ENCODE data around the gene ADAMTS10.
A peak's percentile ranks its signal among the peaks of the same experiment; 100 is the strongest.
"Not testable (repeated sequence)": the region's sequence is repeated elsewhere in the genome, so short reads cannot be mapped to it uniquely, and the experiment has no call there.

ADAMTS10 gene

DNA sequence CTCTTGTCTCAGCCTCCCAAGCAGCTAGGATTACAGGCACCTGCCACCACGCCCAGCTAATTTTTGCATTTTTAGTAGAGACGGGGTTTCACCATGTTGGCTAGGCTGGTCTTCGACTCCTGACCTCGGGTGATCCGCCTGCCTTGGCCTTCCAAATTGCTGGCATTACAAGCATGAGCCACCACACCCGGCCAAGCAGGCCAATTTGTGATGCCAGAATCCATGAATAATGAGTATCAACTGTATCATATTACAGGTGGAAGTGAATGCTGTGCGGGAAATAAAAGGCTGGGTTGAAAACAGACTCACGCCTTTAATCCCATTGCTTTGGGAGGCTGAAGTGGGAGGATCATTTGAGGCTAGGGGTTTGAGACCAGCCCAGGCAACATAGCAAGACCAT is 16.3 kb upstream of the ADAMTS10 start:
- DNase-seq (ENCODE audit: low spot score) = no peak

DNA sequence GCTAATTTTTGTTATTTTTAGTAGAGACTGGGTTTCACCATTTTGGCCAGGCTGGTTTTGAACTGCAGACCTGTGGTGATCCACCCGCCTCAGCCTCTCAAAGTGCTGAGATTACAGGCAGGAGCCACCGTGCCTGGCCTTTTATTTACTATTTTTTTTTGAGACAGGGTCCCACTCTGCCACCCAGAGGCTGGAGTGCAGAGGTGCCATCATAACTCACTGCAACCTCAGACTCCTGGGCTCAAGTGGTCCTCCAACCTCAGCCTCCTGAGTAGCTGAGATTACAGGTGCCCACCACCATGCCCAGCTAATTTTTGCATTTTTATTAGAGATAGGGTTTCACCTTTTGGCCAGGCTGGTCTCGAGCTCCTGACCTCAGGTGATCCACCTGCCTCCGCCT is 12.4 kb upstream of the ADAMTS10 start:
- not testable (repeated sequence) for DNase-seq (ENCODE audit: low spot score)

DNA sequence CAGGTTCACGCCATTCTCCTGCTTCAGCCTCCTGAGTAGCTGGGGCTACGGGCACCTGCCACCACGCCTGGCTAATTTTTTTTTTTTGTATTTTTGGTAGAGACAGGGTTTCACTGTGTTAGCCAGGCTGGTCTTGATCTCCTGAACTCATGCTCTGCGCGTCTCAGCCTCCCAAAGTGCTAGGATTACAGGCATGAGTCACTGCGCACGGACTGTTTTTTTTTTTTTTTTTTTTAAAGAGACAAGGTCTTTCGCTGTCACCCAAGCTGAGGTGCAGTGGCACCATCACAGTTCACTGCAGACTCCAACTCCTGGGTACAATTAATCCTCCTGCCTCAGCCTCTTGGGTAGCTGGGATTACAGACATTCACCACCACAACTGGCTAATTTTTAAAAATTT is 8.2 kb upstream of the ADAMTS10 start:
- DNase-seq (ENCODE audit: low spot score) = no peak

DNA sequence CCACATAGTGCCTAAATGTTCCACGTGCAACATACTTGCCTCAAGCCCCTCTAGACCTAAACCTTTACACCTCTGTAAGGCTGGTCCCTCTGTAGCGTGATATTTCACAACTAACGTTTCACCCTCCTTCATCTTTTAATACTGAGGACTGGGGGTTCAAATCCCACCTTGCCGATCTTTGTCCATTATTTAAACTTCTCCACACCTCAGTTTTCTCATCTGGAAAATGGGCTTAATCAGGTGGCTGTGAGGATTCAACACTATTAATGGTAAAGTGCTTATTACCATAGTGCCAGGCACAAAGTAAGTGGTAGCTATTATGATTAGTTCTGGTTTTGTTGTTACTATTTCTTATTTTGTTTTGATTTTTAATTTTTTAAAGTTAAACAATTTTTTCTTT is 7.5 kb upstream of the ADAMTS10 start:
- no peak for DNase-seq (ENCODE audit: low spot score)

DNA sequence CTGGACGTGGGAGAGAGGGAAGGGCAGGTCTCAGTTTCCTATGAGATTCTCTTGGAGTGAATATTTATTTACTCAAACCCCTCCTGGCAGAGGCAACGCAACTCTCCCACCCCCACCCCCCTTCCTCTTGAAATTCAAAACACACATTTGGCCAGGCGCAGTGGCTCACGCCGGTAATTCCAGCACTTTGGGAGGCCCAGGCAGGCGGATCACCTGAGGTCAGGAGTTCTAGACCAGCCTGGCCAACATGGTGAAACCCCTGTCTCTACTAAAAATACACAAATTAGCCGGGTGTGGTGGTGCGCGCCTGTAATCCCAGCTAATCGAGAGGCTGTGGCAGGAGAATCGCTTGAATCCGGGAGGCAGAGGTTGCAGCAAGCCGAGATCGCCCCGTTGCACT is 6.8 kb upstream of the ADAMTS10 start:
- DNase-seq (ENCODE audit: low spot score) = not testable (repeated sequence)

DNA sequence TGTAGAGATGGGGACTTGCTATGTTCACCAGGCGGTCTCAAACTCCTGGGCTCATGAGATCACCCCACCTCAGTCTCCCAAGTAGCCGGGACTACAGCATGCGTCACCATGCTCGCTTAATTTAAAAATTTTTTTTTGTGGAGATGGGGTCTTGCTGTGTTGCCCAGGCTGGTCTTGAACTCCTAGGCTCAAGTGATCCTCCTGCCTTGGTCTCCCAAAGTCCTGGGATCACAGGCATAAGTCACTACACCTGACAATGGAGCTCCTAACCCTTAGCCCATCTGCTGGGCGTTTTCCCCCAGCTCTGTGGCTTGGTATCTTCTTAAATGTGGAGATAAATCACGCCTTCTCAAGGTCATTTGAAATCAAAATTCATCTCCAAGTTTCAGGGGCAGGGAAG is 6.3 kb upstream of the ADAMTS10 start:
- no peak for DNase-seq (ENCODE audit: low spot score)

DNA sequence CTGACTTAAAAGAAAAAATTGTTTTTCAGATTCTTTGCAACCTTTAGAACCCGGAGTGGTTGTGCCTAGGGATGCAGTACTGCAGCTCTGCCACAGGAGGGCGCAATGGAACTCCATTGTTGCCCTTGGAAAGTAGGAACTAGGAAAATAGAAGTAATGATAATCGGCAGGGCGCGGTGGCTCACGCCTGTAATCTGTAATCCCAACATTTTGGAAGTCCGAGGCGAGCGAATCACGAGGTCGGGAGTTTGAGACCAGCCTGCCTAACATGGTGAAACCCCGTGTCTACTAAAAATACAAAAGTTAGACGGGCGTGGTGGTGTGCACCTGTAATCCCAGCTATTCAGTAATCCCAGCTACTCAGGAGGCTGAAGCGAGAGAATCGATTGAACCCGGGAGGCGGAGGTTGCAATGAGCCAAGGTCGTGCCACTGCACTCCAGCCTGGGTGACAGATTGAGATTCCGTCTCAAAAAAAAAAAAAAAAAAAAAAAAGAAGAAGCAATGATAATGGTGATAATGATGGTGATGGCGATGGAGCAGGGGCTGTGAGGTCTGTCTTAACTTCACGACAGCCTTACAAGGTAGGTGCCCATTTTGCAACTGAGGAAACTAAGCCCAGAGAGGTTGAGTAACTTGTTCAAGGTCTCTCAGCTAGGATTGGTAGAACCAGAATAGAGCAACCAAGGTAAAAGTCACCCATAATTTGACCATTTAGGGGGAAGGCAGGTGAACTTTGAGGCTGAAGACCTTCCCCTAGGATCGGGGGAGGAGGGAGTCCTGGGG is 5.5 kb upstream of the ADAMTS10 start:
- peak; percentile 71 for DNase-seq (ENCODE audit: low spot score)

DNA sequence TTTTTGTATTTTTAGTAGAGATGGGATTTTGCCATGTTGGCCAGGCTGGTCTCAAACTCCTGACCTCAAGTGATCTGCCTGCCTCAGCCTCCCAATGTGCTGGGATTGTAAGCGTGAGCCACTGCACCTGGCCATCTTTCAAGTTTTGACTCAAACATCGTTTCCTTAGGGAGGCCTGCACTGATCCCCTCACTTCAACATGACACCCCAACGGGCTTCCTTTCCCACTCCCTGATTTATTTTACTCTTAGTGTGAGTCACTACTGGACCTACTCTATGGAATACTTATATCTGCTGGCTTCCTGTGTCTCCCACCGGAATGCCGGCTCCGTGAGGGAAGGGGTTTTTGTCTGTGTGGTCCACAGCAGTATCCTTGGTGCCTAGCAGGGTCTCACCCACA is 4.5 kb upstream of the ADAMTS10 start:
- no peak for DNase-seq (ENCODE audit: low spot score)

DNA sequence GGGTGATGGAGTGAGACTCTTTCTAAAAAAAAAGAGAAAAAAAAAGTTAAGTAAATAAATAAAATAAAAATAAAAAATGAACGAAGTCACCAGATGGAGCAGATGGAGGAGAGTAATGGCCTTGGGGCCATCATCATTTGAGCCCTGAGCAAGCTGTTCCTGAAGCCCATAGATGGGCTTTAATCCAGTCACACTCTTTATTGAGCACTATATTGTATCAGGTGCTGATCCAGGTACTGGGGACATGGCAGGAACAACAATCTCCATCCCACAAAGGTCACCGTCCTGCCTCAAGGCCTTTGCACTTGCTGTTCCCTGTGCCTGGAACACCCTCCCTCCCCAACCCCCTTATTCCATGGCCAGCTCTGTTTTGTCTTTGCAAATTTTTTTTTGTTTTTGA is 3.9 kb upstream of the ADAMTS10 start:
- DNase-seq (ENCODE audit: low spot score) = no peak

DNA sequence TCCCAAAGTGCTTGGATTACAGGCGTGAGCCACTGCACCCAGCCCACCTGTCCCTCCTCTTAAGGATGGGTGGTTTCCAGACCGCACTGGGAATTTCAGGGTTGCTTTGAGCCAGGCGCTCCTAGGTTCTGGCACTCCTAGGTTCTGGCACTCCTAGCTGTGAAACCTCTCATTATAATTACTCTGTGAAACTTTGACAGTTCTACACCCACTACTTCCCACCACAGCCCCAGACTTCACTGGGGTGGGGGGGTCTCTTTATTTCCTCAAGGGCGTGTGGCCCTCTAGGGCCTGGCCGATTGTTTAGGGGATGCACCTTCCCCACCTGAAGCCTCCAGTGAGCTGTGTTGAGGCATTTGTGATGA is 2.3 kb upstream of the ADAMTS10 start:
- no peak for DNase-seq (ENCODE audit: low spot score)

DNA sequence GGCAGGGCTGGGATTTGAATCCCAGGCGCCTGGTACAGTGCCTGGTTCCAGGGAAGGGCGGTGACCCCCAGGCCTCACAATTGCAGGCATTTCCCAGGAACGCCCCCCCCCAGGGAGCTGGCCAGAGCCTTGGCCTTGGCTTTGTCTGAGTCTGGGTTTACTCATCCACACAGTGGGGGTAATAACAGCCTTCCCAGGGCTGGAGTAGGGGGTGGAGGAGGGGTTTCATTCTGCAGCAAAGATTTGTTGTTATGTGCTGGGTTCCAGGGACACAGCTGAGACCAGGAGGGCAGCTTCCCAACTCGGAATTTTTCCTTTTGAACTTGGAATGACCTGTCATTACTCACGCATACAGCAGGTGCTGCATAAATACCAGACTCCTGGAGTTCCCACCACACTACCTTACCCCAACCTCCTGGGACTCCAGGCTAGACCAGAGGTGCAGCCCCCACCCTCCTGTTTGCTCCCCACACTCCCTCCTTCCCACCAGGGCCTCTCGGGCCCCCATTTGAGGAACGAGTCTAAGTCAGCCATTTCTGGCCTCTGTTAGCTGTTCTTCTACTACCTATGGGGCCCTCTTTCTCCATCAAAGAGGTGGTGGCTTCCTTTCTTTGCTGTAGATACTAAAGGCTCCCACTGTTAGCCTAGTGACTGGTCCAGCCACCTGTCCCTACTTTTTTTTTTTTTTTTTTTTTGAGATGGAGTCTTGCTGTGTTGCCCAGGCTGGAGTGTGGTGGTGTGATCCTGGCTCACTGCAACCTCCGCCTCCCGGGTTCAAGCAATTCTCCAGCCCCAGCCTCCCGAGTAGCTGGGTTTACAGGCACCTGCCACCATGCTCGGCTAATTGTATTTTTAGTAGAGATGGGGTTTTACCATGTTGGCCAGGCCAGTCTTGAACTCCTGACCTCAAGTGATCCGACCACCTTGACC is 1.6 kb upstream of the ADAMTS10 start:
- DNase-seq (ENCODE audit: low spot score) = peak; percentile 64

DNA sequence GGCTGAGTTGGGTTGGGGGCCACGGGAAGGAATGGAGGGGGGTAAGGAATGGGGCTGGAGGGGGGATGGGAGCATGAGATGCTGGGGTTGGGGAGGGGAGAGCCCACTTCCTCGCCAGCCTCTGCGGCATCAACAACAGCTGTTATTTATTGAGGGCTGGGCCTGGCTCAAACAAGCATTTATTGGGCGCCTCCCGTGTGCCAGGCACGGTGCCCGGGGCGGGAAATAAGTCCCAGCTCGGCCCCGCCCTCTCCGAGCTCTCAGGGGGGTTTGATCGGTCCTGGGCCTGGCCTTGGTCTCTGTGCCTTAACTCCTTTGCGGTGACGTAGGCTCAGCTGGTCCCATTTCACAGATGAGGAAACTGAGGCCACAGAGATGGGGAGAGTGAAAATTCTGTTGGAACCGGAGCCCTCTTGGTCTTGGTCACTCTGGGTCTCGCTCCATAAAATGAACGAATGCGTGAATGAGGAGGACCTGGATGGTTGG is 919 bp upstream of the ADAMTS10 start:
- no peak for DNase-seq (ENCODE audit: low spot score)

DNA sequence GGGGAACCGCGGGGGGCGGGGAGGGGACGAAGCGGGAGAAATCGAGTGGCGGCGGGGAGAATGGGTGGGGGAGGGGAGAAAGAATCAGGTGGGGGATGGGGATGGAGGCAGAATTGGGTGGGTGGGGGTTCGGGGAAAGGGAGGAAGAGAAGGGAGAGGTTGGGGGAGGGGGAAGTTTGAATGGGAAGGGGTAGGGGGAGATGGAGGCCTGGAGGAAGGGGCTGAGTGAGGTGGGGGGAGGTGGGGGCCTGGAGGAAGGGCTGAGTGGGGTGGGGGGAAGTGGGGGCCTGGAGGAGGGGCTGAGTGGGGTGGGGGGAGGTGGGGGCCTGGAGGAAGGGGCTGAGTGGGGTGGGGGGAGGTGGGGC is 403 bp upstream of the ADAMTS10 start:
- DNase-seq (ENCODE audit: low spot score) = no peak

DNA sequence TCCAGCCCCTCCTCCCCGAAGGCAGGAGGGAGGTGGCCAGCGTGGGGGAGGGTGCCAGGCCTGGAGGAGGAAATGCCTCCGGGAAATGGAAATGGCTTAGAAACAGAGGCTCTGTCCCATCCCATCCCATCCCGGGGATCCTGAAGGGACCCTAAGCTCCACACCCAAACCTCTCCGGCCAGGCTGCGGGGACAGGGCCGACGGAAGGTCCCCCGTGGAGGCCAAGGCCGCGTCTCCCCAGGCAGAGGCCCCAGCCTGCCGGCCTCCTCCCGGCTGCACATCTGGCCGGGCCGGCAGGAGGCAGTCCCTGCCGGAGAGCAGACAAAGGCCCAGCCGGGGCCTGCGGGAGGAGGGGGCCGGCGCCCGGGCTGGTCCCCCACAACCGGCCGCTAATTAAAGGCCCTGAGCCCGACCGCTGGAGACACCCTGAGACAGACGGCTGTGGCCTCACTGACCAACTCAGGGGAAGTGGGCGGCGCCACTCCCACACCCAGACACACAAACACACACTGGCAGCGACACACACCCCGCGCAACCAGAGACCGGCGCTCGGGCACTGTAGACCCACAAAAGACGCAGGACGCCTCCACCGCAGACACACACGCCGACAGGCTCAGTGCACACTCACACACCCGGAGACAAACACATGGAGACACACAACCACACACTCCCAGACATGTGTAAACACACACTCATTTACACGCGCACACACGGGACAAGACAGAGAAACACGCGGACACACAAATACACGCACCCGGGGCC is 1.1 kb downstream of the ADAMTS10 start:
- DNase-seq (ENCODE audit: low spot score) = peak; percentile 71

DNA sequence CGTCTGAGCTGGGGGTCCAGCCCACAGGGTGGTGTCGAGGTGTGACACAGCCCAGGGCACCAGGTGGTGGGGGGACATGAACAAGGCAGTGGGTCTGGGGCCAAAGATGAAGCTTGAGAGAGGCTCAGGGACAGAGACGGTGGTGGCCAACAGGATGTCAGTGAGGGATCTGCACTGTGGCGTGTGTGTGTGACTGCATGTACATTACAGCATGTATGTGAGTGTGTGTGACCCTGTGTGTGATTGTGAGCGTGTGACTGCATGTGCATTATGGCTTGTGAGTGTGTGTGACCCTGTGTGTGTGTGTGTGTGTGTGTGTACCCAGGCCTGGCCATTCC is 1.6 kb downstream of the ADAMTS10 start:
- DNase-seq (ENCODE audit: low spot score) = no peak

DNA sequence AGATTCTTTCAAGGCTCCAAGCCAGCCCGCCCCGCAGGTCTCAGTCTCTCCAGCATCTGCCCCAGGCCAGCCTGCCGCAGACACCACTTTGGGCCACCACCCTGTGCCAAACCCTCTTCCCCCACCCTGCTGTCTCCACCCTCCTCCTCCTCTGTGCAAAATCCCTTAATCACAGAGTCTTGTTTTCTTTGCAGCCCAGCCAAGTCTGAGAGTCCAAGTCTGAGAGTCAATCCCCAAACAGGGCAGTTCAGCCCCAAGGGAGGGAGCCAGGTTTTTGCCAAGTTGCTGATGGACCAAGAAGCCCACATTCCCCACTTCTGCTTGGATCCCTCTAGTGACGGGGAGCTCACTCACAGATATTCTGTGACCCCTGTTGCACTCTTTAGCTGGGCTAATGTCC is 3.1 kb downstream of the ADAMTS10 start:
- DNase-seq (ENCODE audit: low spot score) = peak; percentile 57

DNA sequence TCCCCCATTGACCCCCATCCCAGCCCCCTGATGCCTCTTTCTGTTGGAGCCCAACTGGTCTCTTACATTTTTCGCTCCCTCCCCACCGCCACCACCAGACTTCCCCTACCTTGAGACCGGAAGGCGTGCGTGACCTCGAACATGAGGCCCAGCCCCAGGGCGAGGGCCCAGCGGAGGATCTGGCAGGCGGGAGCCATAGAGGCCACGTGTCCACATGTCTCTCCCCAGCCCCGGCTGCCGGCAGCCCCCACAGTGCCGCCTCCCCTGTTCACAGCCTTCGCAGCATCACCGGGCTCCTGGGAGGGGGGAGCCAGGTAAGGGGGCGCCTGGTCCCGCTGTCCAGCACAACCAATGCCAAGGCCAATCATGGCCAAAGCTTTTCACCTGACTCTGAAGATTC is 5.0 kb downstream of the ADAMTS10 start:
- DNase-seq (ENCODE audit: low spot score) = no peak

DNA sequence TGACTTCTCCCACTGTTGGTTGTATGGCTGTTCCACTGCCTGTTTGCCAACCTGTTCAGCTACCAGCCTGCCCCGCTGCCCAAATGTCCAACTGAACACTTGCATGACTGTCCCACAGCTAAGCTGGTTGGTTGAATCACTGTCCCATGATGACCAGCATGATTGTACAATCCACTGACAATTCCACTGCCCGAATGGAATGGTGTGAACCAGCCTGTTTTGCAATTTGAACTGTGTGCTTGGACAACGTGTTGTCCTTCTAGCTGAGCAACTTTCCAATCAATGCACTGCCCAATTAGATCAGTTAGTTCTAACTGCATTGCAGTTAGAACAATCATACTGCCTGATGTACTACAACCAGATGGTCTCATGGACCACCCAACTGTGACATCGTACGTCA is 8.7 kb downstream of the ADAMTS10 start:
- no peak for DNase-seq (ENCODE audit: low spot score)

DNA sequence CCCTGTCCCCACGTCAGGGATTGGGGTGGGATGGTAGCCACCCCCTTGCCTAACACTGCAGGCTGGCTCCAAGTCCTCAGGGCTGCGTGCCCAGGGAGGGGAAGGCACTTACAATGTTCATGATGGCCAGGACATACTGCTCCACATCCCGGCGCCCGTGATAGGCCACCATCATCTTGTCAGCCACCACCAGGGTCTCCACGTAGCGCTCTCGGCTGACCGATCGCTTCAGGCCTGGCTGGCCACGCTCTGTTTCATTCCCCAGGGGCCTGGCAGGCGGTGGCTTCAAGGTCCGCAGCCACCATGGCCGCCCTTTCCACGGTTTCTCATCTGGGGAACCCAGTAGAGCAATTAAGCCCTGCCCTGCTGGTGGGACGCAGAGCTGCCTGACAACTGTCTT is 9.7 kb downstream of the ADAMTS10 start:
- no peak for DNase-seq (ENCODE audit: low spot score)

DNA sequence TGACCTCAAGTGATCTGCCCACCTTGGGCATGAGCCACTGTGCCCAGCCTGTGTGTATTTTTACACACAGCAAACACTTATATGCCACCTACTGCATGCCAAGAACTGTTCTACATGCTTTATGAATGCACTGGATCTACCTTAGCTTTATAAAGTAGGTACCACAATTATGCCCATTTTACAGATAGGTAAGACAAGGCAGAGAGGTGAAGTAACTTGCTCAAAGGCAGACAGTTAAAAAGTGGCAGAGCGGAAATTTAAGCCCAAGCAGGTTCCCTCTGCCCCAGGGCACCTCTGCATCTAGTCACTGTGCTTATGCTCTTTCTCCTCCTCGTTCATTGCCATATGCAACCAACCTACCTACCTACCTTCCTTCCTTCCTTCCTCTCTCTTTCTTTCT is 10.5 kb downstream of the ADAMTS10 start:
- DNase-seq (ENCODE audit: low spot score) = no peak

DNA sequence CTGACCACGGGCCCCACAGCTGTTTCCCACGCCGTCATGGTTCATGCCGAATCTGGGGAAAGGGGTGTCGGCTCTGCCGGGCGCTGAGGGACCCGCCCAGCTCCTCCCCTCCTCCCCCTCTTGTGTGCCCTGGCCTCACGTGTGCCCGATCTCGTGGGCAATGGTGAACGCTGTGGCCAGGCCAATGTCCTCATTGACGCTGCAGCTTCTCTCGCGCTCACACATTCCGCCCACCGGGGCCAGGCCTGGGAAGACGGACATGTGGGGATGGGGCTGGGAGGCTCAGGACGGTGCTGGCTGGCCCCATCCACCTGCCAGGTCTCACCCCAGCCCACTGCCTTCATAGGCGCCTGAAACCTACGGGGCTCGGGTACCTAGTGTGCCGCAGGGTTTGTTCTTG is 14.3 kb downstream of the ADAMTS10 start:
- DNase-seq (ENCODE audit: low spot score) = no peak

DNA sequence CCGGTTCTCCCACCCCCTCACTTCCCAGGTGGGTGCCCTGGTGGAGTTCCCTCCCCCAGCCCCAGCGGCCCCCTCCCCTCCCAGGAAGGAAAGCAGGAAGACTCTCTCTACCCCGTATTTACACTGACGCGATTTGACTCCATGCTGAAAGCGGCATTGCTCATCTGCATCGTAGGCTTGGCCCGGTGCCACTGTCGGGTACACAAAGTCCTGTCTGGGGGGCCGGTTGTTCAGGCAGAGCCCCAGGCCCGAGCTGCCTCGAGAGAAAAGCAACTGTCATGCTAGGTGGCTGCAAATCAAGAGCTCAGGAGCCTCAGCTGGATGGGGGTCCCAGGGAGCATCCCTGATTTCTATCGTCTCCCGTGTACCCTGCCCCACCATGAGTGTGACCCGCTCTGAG is 14.9 kb downstream of the ADAMTS10 start:
- DNase-seq (ENCODE audit: low spot score) = no peak

DNA sequence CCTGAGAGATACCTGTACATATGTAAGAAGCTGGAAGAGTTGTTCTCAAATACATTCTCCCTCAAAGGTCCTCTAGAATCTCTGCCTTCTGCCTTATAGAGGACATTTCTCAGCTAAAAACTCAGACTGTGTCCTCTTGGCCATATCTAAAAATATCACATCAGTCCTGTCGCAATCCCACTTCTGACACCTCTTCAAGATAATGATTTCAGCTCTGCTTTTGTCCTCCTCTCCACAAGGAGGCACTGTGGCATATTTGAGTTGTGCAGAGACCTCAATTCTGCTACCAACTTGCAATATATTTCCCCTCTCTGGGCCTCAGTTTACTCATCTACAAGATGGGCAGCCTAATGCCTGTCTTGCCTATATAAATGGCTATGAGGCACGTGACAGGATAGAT is 16.6 kb downstream of the ADAMTS10 start:
- DNase-seq (ENCODE audit: low spot score) = no peak
